ENCODE measurements around the gene SWI5. TPM values are rescaled to one million over a fixed set of nuclear protein-coding genes. Genes with fewer than 3 reads are reported as not detected.

Gene SWI5
- total RNA-seq, 2 donors from 2014 or later = 33.4 to 46.9 TPM

- Histone ChIP-seq H3K9me3 (ENCODE audit: control insufficient read depth, low read length) (no peaks in the 10 kb centered on the region), H3K27me3 (ENCODE audit: control insufficient read depth, insufficient read depth, low read length, poor library complexity, severe bottlenecking) (no peaks in the 10 kb centered on the region), H3K9ac (ENCODE audit: extremely low read depth, low read length, poor library complexity, severe bottlenecking) (no peak overlapping the region), H3K36me3 (ENCODE audit: control insufficient read depth, insufficient read depth, low read length) (peaks cover 44% of the 10 kb centered on the region), H3K4me1 (ENCODE audit: control insufficient read depth, insufficient read depth, low read length) (no peaks in the 10 kb centered on the region), H3K27ac (ENCODE audit: low read depth, low read length) (no peak overlapping the region), H3K4me3 (ENCODE audit: low read length) (no peak overlapping the region)
- H3K27me3 Mint-ChIP-seq (ENCODE audit: insufficient read depth) = no peaks in the 10 kb centered on the region
- H3K4me3 Mint-ChIP-seq = no peak overlapping the region
- no peak overlapping the region for H3K27ac Mint-ChIP-seq
- WGBS, 2 experiments (ENCODE audit: insufficient coverage in 1 of 2, insufficient read length in 1 of 2) = 96 to 97% methylated on average over 3 of the region's 4 CpGs
- H3K36me3 Mint-ChIP-seq (ENCODE audit: low read depth) = peaks cover 61% of the 10 kb centered on the region
- DNase-seq = no peak
- no peaks in the 10 kb centered on the region for H3K9me3 Mint-ChIP-seq
- no peaks in the 10 kb centered on the region for H3K4me1 Mint-ChIP-seq
- no peak for TF ChIP-seq CTCF (conservative IDR thresholded peaks at IDR 0.05)
Observed at GRCh38 chr9:128314697-128315096, 38.6 kb downstream of the SWI5 start.

- no peaks in the 10 kb centered on the region for H3K9me3 Mint-ChIP-seq
- no peaks in the 10 kb centered on the region for H3K27me3 ChIP-seq (ENCODE audit: control insufficient read depth, insufficient read depth, low read length, poor library complexity, severe bottlenecking)
- no peaks in the 10 kb centered on the region for H3K9me3 ChIP-seq (ENCODE audit: control insufficient read depth, low read length)
- no peak overlapping the region for H3K4me3 ChIP-seq (ENCODE audit: low read length)
- H3K9ac ChIP-seq (ENCODE audit: extremely low read depth, low read length, poor library complexity, severe bottlenecking) = no peak overlapping the region
- peaks cover 29% of the 10 kb centered on the region for H3K36me3 ChIP-seq (ENCODE audit: control insufficient read depth, insufficient read depth, low read length)
- WGBS, 2 experiments (ENCODE audit: insufficient coverage in 1 of 2, insufficient read length in 1 of 2) = 94% methylated on average over 7 to 9 of the region's 9 CpGs
- H3K4me1 ChIP-seq (ENCODE audit: control insufficient read depth, insufficient read depth, low read length) = no peaks in the 10 kb centered on the region
- no peak overlapping the region for H3K4me3 Mint-ChIP-seq
- no peak overlapping the region for H3K27ac ChIP-seq (ENCODE audit: low read depth, low read length)
- no peak overlapping the region for H3K27ac Mint-ChIP-seq
- no peaks in the 10 kb centered on the region for H3K4me1 Mint-ChIP-seq
- peaks cover 46% of the 10 kb centered on the region for H3K36me3 Mint-ChIP-seq (ENCODE audit: low read depth)
- no peak for DNase-seq
- no peaks in the 10 kb centered on the region for H3K27me3 Mint-ChIP-seq (ENCODE audit: insufficient read depth)
- no peak for TF ChIP-seq CTCF (conservative IDR thresholded peaks at IDR 0.05)
Observed at GRCh38 chr9:128316421-128316820, 40.3 kb downstream of the SWI5 start.

GRCh38 chr9:128317629-128318028 is 41.6 kb downstream of the SWI5 start:
- H3K9ac ChIP-seq (ENCODE audit: extremely low read depth, low read length, poor library complexity, severe bottlenecking) = no peak overlapping the region
- H3K4me1 ChIP-seq (ENCODE audit: control insufficient read depth, insufficient read depth, low read length) = no peaks in the 10 kb centered on the region
- no peak for DNase-seq
- H3K4me3 ChIP-seq (ENCODE audit: low read length) = no peak overlapping the region
- no peak overlapping the region for H3K27ac ChIP-seq (ENCODE audit: low read depth, low read length)
- H3K4me1 Mint-ChIP-seq = no peaks in the 10 kb centered on the region
- no peaks in the 10 kb centered on the region for H3K9me3 ChIP-seq (ENCODE audit: control insufficient read depth, low read length)
- H3K27ac Mint-ChIP-seq = no peak overlapping the region
- WGBS, 2 experiments (ENCODE audit: insufficient coverage in 1 of 2, insufficient read length in 1 of 2) = 90 to 93% methylated on average over 1 to 2 of the region's 2 CpGs
- H3K9me3 Mint-ChIP-seq = no peaks in the 10 kb centered on the region
- peaks cover 44% of the 10 kb centered on the region for H3K36me3 Mint-ChIP-seq (ENCODE audit: low read depth)
- H3K36me3 ChIP-seq (ENCODE audit: control insufficient read depth, insufficient read depth, low read length) = peaks cover 28% of the 10 kb centered on the region
- no peak overlapping the region for H3K4me3 Mint-ChIP-seq
- no peaks in the 10 kb centered on the region for H3K27me3 Mint-ChIP-seq (ENCODE audit: insufficient read depth)
- H3K27me3 ChIP-seq (ENCODE audit: control insufficient read depth, insufficient read depth, low read length, poor library complexity, severe bottlenecking) = no peaks in the 10 kb centered on the region
- TF ChIP-seq CTCF (conservative IDR thresholded peaks at IDR 0.05) = no peak
